NCI-H82 treated with DMSO at 0.1 percent for 48 hours (cell line): ENCODE data around the gene SIPA1L2.
"Not testable (repeated sequence)": the region's sequence is repeated elsewhere in the genome, so short reads cannot be mapped to it uniquely, and the experiment has no call there.

ENCODE experiments used
- DNase-seq: peaks from one replicate; lab custom pipeline; 2025; ENCODE audit not compliant: unreplicated experiment; lab: John Stamatoyannopoulos, UW

The SIPA1L2 gene

GRCh38 chr1:232620356-232620969 lies 9.5 kb downstream of the SIPA1L2 start:
- DNase-seq: peak; percentile 17

DNA sequence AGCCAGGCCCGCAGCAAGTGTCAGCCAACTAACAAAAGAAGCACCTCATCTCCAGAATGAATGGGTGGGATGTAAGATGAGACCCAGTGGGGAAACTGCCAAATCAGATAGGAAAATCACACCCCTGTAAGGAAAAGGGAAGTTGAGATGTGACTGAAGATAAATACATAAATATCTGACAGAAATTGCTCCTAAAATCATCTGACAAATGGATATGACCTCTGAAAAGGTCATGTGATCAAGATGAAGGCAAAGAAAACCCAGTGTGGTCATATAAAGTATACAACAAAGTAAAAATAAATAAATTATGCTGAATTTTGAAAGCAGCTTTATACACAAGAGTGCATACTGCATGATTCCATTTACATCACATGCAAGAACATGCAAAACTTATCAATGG lies 12.7 kb downstream of the SIPA1L2 start:
- DNase-seq: no peak

DNA sequence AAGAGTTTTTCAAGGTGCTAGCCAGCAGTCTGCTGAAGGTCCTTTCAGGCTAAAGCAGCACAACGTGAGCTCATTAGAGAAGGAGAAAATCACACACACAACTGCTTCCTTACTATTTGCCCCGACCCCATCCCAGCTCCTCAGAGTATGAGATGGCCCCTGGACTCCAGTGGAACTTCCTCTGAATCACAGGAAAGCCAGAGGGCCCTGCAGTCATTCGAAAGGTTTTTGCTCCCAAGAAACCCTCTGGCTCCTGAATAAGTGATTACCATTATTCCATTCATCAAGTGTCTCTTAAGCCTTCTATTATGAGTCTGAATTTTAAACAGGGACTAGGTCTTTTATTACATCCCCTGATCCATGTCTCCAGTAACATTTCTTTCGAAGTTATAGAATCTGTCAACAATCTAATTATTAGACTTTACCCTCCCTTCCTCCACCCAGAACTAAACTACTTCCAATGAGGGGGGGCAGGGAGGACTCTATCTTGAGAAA lies 14.6 kb downstream of the SIPA1L2 start:
- DNase-seq: no peak

DNA sequence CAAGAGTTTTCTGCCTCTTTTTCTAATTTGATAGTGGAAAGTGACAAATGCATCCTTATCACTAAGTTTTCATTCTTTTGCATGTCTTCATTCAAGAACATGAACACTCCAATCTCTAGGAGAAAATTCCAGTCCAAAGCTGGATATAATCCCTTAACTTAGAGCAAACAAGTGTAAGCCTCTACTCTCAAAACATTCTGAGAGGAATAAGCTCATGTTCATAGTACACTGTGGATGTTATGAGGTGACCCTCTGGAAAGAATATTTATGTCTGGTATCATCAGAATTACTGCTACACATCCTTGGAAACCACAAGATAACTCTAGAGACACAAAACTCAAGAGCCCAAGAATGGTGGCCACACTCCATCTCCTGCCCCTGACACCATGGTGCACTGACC lies 15.1 kb downstream of the SIPA1L2 start:
- no peak for DNase-seq

DNA sequence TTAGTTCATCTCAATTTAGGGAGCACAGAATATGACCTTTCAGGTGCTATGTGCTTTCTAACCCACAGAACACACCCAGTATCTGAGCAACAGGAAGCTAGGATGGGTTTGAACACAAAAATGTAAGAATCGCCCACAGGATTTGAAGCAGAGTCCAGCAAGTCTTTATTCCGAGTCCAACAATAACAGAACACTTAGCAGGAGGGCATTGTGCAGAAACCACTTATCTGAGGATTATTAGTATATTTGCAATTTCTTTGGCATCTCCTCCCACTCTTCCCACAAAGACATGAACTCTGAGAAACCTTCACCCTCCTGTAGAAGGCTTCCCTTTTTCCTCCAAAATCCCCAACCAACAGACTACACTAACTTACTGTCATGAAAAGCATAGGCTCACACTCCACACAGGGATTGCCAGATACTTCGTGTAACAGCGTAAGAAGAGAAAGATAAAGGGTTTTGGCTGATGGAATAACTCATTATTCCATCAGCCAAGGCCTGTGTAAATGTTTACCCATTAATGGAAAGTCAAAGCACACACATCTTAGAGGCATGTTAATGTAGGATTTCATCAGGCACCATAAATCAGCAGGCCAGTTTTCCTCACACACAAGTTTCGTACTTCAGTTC lies 16.1 kb downstream of the SIPA1L2 start:
- no peak for DNase-seq

DNA sequence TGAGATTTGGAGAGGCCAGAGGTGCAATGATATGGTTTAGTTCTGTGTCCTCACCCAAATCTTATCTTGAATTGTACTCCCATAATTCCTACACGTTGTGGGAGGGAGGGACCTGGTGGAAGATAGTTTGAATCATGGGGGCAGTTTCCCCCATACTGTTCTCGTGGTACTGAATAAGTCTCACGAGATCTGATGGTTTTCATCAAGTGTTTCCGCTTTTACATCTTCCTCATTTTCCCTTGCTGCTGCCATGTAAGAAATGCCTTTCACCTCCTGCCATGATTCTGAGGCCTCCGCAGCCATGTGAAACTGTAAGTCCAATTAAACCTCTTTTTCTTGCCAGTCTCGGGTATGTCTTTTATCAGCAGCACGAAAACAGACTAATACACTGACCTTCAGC lies 17.1 kb downstream of the SIPA1L2 start:
- not testable (repeated sequence) for DNase-seq

- no peak for DNase-seq
Observed at GRCh38 chr1:232611834-232612233, 18.1 kb downstream of the SIPA1L2 start.

DNA sequence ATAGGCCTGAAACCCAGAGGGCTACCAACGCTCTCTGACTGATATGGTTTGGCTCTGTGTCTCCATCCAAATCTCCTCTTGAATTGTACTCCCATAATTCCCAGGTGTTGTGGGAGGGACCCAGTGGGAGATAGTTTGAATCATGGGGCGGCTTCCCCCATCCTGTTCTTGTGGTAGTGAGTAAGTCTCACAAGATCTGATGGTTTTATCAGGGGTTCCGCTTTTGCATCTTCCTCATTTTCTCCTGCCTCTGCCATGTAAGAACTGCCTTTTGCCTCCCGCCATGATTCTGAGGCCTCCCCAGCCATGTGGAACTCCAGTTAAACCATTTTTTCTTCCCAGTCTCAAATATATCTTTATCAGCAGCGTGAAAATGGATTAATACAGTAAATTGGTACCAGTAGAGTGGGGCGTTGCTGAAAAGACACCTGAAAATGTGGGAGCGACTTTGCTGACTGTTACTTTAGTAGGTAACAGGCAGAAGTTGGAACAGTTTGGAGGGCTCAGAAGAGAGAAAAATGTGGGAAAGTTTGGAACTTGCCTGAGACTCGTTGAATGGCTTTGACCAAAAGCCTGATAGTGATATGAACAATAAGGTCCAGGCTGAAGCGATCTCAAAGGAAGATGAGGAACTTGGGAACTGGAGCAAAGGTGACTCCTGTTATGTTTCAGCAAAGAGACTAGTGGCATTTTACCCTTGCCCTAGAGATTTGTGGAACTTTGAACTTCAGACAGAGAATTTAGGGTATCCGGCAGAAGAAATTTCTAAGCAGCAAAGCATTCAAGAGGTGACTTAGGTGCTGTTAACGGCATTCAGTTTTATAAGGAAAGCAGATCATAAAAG lies 18.8 kb downstream of the SIPA1L2 start:
- DNase-seq: not testable (repeated sequence)

GRCh38 chr1:232610192-232610901 lies 19.6 kb downstream of the SIPA1L2 start:
- DNase-seq: no peak

DNA sequence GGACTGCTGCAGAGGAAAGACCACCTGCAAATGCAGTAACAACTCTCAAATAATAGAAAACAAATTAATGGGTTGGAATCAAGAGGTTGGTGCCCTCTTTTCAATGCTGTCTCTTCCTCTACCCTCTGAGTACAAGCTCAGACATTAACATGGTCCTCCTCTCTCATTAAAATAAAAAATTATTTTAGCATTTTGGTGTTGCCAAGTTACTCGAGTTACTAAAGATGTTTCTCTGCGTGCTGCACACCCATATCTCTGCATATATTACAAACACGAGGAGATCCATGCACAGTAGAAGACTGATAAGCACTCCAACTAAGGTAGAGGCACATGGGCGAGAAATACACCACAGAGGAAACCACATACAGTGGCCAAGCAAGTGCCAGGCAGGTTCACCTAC lies 21.5 kb downstream of the SIPA1L2 start:
- DNase-seq: no peak

DNA sequence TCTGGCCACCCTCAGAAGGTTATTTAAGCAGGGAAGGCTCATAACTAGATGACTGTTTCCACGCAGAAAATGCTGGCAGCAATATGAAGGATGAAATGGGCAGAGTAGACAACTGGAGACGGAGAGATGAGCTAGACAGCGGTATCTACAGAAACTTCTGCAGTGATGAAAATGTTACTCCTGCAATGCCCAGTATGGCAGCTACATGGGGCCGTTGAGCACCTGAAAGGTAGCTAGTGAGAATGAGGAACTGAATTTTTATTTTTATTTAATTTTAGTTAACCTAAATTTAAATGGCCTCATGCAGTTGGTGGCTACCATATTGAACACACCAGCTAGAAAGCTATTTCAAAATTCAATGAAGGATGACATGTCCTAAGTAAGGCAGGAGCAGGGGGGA lies 27.3 kb downstream of the SIPA1L2 start:
- no peak for DNase-seq

DNA sequence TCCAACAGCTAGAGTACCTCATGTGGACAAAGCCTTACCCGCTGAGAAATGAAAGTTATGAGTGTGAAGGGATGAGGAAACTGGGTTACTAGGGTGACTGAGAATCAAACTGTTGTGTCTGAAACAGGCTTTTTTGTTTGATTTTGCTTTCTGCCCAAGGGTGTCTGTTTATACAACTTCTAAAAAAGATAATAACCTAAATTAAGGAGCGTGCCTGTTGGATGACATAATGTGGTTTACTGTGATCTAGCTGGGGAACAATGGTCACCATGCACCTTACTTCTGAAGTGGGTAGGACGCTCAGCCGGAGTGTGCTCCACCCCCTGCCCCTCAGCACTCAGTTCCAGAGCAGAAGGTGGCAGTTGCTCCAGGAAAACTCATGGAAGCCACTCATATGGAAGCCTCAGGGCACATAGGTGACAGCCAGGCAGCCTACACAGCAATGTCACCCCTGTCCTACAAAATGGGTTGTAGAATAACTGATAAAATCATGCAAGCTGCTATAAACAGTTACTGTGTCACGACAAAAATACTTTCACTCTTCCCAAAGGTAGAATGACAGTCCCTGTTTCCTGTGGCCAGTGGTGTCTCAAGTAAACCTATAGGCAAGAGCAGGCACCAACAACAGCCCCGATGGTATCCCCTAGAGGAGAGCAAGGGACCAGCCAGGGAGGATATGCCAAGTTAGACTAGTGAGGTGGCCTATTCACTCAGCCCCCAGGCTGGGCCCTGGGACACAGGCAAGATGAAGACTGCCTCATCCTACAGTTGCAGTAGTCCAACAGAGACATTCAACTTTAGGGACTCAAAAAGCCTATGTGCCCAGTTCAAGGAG lies 29.3 kb downstream of the SIPA1L2 start:
- DNase-seq: no peak

DNA sequence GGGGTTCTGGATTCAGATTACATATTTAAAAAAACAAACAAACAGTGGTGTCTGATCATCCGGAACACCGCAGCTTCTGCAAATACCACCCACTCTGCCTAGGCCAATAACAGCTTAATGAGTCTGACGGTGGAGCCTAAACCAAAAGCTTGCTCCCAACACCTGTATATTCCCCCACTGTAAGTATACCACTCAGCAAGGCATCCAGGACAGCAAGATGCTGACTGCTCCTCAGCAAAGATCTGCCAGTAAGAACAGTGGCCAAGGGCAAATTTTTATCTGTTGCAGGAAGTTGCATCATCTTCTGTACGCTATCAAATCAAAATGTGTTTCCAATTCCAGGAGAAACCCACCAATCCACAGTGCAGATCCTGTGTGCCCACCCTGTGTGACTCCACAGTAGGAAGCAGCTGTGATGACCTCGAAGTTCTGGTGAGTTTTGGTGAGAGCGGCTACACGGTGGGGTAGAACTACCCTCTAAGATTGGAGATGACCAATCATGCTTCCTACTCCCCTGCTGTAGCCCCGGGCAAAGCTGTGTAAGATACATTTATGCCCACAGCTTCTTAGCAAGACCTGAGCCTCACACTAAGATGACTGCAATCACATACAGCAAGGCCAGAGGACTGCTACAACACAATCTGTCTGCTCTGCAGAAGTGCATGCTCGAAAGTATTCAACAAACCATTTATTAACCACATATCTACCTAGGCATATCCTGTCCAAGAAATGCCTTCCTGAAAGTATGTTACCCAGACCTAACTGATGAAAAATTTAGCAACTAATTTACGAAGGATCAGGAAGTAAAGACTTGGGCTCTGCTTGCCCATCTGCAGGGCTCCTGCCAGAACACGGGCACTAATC lies 30.5 kb downstream of the SIPA1L2 start:
- DNase-seq: no peak

DNA sequence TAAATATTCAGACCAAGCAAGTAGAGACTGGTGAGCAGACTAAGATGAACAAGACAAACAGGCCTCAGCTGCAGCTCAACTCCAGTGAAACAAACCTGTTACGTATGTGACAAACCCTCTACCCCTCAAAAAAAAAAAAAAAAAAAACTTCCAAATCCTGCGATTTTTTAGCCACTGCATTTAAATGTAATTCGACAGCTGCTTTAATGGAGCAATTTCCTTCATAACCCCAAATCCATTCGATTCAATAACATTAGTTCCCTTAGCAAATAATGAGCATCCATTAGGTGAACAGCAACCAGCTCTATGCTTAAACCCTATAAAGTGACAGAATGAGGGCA lies 31.1 kb downstream of the SIPA1L2 start:
- no peak for DNase-seq

DNA sequence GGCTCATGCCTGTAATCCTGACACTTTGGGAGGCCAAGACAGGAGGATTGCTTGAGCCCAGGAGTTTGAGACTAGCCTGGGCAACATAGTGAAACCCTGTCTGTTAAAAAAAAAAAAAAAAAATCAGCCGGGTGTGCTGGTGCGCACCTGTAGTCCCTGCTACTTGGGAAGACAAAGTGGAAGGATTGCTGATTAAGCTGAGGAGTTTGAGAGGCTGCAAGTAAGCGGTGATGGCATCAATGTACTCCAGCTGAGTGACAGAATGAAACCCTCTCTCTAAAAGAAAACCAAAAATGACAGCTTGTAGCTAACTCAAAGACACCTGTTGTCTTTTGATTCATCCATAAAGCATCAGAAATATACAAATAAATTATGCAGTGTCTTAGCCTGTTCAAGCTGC lies 31.8 kb downstream of the SIPA1L2 start:
- no peak for DNase-seq

DNA sequence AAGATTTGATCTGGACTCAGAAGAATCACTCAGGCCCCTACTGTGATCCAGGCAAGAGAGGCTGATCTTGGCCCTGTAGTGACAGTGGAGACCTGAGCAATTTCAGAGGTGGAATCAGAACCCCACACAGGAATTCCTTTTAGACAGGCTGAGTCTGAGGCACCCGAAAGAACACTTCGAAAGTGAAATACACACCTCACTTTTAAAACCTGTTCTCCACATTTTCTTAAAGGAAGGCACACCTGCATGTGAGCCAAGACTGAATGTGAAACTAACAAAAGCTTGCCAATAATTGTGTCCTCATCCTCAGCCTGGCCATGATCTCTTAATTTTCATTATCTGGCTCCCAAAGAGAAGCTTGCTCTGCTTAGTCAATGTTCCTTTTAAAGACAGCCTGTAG lies 32.2 kb downstream of the SIPA1L2 start:
- DNase-seq: no peak

GRCh38 chr1:232596666-232597303 lies 33.1 kb downstream of the SIPA1L2 start:
- no peak for DNase-seq

DNA sequence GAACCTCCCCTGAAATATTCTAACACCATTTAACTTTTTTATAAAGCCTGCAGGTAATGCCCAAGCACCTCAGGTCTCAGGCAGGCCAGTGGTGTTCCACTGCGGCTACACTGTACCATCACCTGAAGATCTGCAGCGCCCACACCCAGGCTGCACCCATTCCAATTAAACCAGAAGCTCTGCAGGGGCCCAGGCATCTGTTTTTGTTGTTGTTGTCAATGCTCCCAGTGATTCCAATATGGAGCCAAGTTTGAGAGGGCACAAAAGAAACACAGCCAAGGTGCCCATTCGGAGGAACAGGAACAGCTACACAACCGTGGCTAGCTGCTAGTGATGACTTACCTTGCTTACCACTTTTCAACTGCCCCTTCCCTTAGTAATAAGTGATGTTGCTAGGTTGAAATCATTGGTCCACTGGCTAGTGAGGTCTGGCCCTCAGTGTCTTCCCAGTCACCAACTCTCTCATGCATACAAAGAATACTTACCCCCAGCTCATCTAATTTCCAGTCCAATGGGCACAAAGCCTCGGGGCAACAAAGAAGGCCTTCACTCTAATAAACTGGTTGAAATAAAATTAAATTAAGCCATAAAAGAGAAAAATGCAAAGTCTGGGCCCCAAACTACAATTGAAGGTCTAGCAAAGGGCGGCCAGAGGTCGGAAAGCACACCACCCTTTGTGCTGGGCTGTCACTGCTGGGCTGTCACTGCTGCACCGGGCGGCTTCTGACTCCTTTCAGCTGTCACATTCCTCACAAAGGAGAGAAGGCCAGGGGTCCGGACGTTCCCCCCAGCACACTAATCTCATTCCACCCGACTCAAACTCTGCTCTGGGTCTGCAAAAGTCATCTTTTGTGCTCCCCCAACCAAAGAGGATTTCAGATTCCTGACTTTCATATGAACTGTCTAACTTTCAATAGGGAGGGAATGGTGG lies 34.9 kb downstream of the SIPA1L2 start:
- DNase-seq: no peak
